22Rv1 (cell line): ENCODE data around the gene TEX54.

ENCODE experiments used
- CTCF ChIP-seq: fragments of 450-650 bp; IDR thresholded peaks from 2 replicates; pipeline ENCODE4 v1.5.1; 2017; ENCODE audit warnings: mild to moderate bottlenecking
- ZFX ChIP-seq: fragments of 450-650 bp; IDR thresholded peaks from 2 replicates; pipeline ENCODE4 v1.6.1; 2017; ENCODE audit warnings: antibody characterized with exemption, borderline replicate concordance

- TF ChIP-seq CTCF (no peak), ZFX (no peak)
These were observed 28.1 kb downstream of the TEX54 start for GRCh38 chr11:62804310-62805075.
